ENCODE measurements around the gene ZNF785.
"Not testable (repeated sequence)": the region's sequence is repeated elsewhere in the genome, so short reads cannot be mapped to it uniquely, and the experiment has no call there.

ZNF785 gene

DNA sequence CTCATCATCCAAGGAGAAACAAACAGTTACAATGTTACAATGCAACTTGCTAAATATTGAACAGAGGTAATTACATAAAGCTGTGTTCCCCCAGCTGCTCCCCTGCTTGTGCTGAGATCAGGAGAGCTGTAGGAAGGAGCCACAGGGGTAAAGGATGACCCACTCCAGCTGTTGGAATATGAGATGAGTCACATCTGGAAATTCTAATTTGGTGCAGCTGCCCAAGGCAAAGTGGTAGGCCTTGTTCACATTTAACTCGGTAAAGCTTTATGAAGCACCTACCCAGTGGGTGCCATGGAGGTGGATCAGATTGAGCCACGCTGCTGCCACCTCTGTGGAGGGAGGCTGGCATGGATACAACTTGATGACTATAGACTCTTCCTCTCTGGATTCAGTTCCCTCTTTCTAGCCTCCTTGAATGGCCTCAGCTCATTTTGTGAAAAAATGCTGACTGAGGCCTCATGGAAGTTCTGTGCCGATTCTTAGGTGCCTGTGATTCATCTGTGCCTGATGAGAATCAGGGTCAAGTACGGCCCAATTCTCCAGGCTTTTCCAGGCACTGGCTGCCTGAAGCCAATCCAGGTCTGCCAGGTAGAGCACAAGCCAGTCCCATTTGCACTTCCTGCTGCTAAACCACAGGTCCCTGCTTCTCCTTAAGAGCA, 17.2 kb upstream of the ZNF785 start:
- no peak for DNase-seq

DNA sequence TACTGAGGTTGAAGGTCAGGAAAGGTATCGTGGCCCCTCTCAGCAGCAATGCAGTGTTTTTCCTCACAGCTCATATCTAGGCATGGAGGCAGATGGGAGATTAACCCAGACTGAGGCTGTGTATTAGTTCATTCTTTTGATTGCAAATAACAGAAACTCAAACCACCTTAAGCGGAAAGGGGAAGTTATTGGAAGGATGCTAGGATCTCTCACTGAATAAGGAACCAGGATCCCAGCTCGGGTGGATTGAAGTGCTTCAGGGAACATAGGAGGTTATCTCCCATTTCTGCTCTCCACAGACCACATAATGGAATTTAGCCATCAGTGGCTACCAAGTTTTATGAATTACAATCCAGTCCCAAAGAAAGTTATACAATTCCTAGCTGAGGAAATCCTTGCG, 16.5 kb upstream of the ZNF785 start:
- DNase-seq = no peak

DNA sequence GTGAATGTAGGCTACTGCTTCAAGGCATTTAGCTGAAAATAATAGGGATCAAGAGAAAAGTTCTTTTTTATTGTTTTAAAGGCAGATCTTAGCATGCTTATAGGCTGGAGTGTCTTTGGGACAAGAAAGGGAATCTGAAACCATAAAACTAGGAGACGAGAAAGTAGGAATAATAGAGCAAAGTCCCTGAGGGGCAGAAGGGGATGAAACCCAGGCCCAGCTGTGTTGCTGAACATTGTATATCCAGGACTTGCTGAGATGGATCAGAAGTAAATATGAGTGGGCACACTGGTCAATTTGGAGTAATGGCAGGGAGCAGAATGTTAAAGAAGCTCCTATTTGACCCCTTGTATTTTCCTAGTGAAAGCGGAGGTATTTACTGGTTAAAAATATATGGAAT, 15.4 kb upstream of the ZNF785 start:
- no peak for DNase-seq

DNA sequence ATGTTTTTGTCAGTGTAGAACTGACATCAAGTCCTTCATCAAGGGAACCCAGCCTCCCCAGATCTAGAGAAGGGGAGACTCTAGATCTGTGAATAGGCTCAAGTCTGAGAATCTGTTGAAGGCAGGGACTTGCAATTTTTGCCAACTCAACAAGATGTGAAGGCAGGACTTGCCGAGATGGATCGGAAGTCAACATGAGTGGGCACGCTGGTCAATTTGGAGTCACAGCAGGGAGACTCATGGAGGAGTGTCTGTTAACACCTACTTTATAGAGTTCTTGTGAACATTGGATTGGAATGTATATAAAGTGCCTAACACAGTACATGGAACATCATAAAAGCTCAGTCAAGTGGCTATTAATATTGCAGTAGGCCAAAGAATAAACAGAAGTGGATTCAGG, 14.7 kb upstream of the ZNF785 start:
- no peak for DNase-seq

DNA sequence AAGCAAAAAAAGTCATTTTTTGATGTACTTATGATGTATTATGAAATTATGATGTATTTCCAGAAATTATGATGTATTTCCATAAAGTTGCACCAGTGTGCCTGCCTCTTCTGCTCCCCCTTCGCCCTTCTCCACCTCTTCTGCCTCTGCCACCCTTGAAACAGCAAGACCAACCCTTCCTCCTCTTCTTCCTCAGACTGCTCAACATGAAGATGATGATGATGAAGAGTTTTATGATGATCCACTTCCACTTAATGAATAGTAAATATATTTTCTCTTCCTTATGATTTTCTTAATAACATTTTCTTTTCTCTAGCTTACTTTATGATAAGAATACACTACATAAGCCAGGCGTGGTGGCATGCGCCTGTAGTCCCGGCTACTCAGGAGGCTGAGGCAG, 7.4 kb upstream of the ZNF785 start:
- DNase-seq = no peak

DNA sequence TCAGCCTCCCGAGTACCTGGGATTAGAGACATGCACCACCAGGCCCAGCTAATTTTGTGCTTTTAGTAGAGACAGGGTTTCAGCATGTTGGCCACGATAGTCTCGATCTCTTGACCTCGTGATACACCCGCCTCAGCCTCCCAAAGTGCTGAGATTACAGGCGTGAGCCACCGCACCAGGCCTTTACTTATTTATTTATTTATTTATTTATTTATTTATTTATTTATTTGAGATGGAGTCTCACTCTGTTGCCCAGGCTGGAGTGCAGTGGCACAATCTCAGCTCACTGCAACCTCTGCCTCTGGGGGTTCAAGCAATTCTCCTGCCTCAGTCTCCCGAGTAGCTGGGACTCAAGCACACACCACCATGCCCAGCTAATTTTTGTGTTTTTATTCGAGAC, 5.4 kb upstream of the ZNF785 start:
- not testable (repeated sequence) for DNase-seq

DNA sequence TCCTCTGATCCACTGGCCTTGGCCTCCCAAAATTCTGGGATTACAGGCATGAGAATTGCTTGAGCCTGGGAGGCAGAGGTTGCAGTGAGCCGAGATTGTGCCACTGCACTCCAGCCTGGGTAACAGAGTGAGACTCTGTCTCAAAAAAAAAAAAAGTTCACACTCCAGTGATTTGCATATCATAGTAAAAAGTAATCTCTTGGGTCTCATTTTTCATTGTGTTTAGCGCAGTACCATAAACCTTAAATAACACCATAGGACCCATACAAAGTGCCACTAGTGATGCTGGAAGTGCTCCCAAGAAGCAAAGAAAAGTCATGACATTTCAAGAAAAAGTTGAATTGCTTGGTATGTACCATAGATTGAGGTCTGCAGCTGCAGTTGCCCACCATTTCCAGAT, 4.1 kb upstream of the ZNF785 start:
- DNase-seq = not testable (repeated sequence)

DNA sequence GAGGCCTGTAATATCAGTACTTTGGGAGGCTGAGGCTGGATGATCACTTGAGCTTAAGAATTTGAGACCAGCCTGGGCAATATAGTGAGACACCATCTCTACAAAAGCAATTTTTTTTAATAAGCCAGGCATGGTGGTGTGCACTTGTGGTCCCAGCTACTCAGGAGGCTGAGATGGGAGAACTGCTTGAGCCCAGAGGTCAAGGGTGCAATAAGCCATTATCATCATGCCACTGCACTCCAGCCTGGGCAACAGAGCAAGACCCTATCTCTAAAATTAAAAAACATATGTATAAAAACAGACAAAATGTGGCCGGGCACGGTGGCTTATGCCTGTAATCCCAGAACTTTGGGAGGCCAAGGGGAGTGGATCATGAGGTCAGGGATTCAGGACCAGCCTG, 3.2 kb upstream of the ZNF785 start:
- DNase-seq = no peak

DNA sequence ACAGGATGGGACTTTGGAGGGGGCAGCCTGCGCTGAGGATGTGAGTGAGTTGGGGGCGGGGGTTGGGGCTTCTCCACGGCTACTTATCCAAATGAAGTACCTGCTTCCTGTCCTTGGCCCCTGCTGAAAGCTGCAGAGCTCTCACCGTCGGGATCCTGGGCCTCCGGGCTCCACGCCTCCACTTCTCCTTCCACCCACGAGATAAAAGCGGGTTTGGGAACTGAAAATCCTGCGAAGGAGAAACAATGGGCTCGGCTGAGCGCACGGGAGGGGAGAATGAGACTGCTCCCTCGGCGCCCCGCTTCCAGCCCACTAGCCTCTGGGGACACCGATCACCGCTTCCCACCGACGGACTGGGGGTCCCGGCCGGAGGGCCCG, 486 bp downstream of the ZNF785 start:
- no peak for DNase-seq

DNA sequence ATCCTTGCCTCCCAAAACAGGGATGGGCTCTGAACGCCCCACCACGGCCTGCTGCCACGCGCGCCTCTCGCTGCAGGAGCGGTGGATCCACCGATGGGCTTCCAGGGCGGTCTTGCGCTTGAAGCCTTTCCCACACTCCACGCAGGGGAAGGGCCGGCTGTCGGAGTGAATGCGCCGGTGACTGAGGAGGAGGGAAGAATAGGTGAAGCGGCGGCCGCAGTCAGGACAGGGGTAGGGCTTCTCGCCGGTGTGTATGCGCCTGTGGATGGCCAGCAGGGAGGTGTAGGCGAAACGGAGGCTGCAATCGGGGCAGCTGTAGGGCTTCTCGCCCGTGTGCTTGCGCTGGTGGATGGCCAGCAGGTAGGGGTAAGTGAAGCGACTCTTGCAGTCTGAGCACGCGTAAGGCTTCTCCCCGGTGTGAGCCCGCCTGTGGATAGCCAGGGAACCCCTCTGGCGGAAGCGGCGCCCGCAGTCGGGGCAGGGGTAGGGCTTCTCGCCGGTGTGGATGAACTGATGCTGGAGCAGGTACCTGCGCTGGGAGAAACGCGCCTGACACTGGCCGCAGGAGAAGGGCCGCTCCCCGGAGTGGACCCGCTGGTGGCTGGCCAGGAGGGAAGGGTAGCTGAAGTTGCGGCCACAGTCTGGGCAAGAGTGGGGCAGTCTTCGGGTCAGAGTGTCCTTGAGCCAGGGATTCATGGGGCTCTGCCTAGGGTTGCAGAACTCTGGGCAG, 2.7 kb downstream of the ZNF785 start:
- no peak for DNase-seq

DNA sequence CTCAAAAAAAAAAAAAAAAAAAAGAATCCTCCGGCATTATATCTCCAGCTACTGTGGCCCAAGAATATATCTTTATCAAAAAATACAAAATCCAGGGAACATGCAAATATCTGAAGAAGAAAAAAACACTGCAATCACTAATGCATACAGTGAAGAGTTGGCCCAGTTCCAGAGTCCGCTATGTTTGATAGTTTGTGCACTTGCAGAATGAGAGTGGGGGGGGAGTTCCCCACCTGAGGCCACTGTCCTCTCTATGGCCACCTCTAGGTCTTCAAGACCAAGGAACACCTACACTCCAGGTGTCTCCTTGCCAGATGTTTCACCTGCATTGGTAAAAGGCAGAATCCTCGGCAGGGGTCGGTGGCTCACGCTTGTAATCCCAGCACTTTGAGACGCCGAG, 4.0 kb downstream of the ZNF785 start:
- DNase-seq = no peak

DNA sequence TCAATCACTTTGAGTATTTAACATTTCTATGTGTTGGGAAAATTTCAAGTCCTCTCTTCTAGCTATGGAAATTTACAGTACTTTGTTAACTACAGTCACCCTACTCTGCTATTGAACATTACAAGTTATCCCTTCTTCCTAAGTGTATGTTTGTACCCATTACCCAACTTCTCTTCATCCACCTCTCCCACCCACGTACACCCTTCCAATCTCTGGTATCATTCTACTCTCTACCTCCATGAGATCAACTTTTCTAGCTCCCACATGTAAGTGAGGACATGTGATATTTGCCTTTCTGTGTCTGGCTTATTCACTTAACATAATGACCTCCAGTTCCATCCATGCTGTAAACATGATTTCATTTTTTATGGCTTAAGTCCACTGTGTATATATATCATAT, 10.8 kb downstream of the ZNF785 start:
- no peak for DNase-seq

DNA sequence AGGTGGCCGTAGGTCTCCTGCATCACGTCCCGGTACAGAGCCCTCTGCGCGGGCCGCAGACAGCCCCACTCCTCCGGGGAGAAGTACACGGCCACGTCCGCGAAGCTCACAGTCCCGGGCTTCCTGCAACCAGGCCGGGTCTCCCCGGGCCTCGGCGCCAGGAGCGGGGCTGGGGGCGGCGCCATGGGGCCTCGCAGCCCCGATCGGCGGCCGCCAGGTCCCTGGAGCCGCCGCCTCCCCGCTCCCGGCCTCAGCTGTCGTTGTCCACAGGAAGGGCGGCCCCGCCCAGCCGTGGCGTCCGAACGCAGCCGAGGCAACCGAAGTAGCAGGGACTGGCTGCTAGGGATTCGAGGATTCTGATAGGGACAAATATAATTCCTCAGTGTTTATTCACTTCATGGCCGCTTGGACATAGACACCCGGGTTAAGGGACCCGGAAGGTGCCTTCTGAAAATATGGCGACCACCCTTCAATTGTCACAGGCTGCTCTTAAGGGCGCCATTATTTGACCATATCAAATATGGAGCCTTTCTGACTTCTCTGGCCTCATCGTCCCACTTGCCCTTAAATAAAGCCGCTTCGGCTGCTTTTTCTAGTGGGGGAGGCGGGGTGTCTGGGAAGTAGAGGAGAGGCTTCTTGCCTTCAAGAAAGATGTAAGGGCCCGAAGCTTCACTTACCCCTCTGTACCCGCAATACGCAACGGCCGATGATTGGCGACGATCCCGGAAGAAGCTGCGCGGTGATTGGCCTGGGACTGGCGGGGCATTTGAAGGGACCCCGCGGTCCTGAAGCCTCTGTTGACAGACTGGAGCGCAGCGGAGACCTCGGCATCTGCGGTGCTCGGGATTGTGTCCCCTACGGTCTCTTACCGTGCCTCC, 13.8 kb downstream of the ZNF785 start, which contains the start of gene ZNF688:
ZNF688 (minus strand) TSS at position 270 of the 878 bp plus-strand sequence; CDS start at position 185, 85 bp downstream.
- peak; percentile 96 for DNase-seq

DNA sequence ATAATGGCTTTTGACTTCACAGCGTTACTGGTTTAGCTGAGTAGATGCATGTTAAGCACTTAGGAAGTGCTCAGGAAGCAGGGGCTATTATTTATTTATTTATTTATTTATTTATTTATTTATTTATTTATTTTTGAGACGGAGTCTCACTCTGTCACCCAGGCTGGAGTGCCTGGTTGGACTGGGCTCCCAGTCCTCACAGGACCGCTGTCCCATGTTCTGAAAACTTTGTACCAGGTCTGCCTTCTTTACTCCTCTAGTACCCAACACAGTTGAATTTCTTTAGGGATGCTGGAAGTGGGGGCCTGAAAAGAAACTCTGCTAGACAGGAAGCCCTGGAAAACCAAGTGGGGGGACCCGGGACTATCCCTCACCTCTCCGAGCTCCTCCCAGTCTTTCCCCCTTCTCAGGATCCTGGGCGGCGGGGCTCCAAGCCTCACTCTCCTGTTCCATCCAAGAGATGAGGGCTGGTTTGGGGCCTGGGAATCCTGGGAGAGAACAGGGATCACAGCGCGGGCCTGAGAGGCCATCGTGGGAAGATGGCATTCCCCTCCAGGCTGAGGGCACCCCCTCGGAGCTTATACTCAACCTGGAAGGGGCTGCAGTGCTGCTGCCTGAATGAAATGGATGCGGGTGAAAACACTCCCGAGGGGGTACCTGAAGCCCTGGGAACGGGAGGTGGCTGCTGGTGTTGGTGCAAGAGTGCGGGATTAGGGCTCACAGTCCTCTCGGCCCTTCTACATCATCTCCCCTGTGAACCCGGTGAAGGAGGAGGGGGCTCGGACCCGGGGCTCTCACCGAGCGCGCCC, 14.7 kb downstream of the ZNF785 start:
- no peak for DNase-seq

DNA sequence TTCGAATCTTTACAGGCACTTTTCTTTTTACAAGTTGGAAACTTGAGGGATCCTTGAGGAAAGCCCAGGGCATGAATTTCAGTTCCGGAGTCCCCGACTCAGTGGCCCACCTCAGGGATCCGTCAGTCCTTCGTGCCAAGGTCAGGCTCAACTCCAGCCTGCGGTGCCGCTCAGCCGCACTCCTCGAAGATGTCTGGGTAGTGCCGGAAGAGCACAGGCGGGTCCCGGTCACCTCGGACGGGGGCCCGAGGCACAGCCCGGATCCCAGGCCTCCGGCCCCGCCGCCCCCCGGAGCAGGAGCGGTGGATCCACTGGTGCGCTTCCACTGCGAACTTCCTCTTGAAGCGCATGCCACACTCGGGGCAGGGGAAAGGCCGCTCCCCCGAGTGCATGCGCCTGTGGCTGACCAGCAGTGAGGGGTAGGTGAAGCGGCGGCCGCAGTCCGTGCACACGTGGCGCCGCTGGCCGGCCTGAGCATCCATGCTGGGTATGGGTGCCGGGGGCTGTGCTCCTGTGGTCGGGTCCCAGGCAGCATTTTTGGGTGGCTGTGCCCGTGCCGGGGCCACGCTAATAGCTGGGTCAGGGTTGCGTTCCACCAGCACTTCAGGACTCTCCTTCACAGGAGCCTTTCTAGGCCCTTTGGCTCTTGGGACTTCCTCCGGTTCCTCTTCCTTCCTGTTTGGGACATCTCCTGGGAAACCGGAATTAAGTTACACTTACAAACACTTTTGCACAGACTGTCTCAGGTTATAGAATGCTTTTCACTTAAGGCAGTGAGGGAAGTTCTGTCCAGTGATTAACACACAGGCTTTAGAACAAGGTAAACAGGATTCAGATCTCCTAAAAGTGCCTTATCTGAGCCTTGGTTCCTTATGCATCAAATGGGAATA, 15.5 kb downstream of the ZNF785 start:
- DNase-seq = no peak

DNA sequence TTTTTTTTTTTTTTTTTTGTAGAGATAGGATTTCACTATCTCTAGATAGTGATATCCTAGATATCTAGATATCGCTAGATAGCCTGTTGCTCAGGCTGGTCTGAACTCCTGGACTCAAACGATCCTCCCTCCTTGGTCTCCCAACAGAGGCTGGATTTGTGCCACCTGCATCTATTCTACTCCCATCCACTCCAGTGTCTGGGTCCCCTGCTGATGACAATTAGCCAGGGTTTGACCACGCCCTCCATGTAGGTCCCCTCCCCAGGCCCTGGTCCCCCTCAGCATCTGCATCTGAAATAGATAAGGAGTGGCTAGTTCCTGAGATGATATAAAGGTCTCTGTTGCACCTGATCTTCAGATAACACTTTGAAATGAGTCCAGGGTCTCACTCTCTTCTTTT, 16.2 kb downstream of the ZNF785 start:
- DNase-seq = no peak

DNA sequence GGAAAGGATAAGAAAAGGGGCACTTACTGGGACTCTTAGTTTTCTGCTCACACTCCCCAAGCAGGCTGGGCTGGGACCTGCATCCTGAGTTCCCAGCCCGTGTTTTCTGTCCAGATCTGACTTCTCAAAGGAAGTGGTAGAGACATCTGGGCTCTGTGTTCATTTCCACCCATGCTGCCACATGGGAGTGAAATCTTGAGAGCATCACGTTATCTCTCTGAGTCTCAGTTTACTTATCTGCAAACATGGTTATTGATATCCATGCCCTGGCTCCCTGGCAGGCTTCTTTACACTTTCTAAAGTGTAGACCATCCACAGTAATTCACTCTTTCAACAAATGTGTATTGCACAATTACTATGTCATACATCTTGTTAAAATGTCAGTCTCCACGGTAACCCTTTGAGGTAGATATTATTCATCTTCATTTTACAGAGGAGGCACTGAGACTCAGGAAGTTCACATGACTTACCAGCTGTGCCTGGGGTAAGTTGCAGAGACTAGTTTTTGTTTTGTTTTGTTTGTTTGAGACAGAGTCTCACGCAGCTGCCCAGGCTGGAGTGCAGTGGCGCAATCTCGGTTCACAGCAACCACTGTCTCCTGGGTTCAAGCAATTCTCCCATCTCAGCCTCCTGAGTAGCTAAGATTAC, 17.4 kb downstream of the ZNF785 start:
- peak; percentile 52 for DNase-seq

DNA sequence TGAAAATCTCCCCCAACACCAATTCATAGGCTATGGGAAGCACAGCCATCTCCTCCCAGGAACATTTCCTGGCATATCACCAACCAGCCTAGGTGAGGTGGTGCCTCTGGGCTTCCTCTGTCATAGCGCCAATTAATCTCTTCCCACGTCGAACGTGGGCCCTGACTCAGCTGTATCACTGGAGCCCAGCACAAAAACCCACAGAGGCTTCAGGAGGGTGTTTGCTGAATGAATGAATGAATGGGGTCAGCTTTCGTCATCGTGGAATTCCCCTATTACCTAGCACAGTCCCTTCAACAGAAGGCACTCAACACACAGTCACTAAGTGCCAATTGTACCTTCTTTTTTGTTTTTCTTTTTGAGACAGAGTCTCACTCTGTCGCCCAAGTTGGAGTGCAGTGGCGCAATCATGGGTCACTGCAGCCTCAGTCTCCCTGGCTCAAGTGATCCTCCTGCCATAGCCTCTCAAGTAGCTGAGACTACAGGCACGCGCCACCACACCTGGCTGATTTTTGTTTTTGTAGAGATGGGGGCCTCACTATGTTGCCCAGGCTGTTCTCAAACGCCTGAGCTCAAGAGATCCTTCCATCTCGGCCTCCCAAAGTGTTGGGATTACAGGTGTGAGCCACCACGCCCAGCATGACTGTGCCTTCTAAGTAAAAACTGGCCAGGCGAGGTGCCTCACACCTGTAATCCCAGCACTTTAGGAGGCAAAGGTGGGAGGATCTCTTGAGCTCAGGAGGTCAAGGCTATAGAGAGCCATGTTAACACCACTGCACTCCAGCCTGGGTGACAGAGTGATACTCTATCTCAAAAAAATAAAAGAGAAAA, 18.1 kb downstream of the ZNF785 start:
- no peak for DNase-seq

DNA sequence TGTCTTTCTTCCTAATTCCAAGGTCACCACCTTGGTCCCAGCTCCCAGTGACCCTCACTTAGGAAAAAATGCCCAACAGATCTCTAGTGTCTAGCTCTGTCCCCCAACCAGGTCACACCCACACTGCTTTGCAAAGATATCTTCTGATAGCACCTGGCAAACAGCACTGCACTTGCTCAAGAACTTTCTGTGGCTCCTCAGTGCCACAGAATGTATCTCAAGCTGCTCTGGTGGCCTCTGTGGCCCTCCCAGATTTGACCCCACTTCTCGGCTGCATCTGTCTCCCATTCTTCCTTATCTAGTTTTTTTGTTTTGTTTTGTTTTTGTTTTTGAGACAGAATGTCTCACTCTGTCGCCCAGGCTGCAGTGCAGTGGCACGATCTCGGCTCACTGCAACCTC, 19.0 kb downstream of the ZNF785 start:
- DNase-seq = no peak

DNA sequence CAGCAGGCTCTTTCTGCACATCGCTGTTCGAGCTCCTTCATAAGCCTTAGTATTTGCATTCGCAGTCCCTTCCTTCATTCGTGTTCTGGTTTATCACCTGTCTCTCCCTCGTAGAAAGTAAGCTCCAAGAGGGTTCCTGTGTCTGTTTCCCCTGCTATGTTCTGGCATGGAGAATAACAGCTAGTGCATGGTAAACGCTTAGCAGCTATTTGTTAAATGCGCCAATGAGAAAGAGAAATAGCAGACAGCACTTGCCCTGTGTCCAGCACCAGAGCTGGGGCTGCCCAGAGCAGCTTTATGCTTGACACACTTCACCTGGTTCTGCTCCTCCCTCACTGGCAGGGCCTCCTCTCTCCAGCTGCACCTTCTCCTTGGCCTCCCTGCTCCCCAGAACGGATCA, 19.5 kb downstream of the ZNF785 start:
- DNase-seq = no peak

Measured in kidney glomerular epithelial cell (primary cell).